ENCODE data around the gene RSPH10B2.
"Not testable (repeated sequence)": the region's sequence is repeated elsewhere in the genome, so short reads cannot be mapped to it uniquely, and the experiment has no call there.

The RSPH10B2 gene

GRCh38 chr7:6749335-6749734, 4.6 kb upstream of the RSPH10B2 start:
- H3K4me3 ChIP-seq (ENCODE audit: low read depth, low read length); CTCF ChIA-PET; DNase-seq (ENCODE audit: low read depth, low spot score); POLR2A ChIA-PET: not testable (repeated sequence)

DNA sequence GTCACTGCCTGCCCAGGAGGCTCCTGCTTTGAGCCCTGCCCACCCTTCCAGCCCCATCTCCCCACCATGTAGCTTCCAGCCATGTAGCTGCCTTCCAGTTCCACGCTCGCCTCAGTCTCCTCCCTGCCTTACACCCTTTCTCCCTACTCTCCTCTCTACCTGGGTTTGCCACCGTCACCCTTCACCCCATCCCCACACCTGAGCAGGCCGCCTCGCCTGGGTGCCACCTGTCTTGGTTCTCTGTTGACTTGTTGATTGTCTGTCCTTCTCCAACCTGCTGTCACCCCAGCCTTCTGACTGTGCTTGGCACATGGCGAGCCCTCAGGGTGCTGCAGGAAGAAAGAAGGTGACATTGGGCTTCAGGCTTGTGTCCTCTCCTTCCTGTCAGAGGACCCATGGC, 3.7 kb upstream of the RSPH10B2 start:
- H3K4me3 ChIP-seq (ENCODE audit: low read depth, low read length); POLR2A ChIA-PET; DNase-seq (ENCODE audit: low read depth, low spot score); CTCF ChIA-PET: not testable (repeated sequence)

GRCh38 chr7:6761186-6761585, 7.3 kb downstream of the RSPH10B2 start:
- CTCF ChIA-PET; POLR2A ChIA-PET; H3K4me3 ChIP-seq (ENCODE audit: low read depth, low read length); DNase-seq (ENCODE audit: low read depth, low spot score): not testable (repeated sequence)

- H3K4me3 ChIP-seq (ENCODE audit: low read depth, low read length); CTCF ChIA-PET; POLR2A ChIA-PET; DNase-seq (ENCODE audit: low read depth, low spot score): not testable (repeated sequence)
Observed at GRCh38 chr7:6781581-6781980, 27.7 kb downstream of the RSPH10B2 start.

DNA sequence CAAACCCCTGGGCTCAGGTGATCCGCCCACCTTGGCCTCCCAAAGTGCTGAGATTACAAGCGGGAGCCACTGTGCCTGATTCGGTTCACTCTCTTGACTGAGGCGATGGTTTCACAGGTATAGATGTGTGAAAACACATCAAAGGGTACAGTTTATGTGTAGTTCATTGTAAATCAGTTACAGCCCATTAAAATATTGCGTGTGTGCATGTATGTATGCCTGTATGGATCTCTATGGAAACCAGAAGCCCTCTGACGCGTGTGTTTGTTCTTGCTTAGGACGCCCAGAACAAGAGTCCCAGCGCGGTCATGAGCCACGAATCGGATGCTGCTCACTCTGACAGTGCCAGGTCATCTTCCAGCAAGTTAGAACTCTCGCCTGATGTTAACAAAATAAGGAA, 35.5 kb downstream of the RSPH10B2 start:
- CTCF ChIA-PET; POLR2A ChIA-PET; H3K4me3 ChIP-seq (ENCODE audit: low read depth, low read length); DNase-seq (ENCODE audit: low read depth, low spot score): not testable (repeated sequence)

DNA sequence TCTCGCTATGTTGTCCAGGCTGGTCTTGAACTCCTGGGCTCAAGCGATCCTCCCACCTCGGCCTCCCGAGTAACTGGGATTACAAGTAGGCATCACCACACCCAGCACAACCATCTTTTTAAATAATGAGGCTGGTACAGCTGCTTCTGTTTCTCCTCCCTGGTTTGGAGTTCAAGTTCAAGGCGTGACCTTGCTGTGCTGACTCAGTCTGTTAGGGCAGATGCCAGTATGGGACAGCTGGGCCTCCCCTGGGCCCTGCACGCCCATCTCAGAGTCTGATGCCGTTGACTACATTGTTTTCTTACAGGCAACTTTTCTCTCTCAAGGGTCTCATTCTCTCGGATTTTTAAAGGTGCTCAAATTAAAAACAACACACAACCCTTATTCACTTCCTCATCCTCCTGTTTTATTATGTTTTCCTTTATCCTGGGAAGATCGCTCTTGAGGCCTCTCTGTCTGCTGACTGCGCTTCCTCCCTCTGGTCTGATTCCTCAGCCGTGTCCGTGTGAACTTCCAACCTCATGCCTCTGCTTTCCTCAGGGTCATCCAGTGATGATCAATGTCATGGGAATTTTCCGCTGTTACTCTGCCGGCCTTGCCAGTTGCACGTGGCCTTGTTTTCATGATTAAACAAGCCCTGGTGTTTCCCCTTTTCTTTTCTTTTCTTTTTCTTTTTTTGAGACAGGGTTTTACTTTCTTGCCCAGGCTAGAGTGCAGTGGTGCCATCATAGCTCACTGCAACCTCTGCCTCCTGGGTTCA, 38.4 kb downstream of the RSPH10B2 start:
- DNase-seq (ENCODE audit: low read depth, low spot score); POLR2A ChIA-PET; CTCF ChIA-PET: not testable (repeated sequence)

DNA sequence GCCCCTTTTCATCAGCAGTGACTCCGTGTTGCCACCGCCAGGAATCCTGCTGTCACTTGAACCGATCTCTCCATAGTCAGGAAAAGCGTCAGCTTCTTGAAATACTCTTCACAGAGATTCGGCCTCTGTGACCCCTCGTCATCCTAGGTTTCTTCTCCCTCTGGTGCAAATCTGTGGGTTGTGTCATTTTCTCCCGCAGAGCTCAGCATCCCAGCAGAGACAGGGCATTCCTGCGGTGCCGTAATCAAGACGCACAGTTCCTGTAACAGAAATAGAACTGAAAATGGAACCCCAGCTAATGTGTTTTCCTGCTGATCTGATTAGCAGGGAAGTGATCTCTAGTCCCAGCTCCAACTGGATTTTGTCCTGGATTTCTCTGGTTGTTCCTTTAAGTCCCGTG, 40.4 kb downstream of the RSPH10B2 start:
- H3K4me3 ChIP-seq (ENCODE audit: low read depth, low read length); CTCF ChIA-PET; POLR2A ChIA-PET: not testable (repeated sequence)

More for the DNA sequence above, 38.4 kb downstream of the RSPH10B2 start:
- not testable (repeated sequence) for H3K4me3 ChIP-seq (ENCODE audit: low read depth, low read length)

GRCh38 chr7:6797218-6797617, 43.3 kb downstream of the RSPH10B2 start:
- CTCF ChIA-PET; POLR2A ChIA-PET; H3K4me3 ChIP-seq (ENCODE audit: low read depth, low read length); DNase-seq (ENCODE audit: low read depth, low spot score): not testable (repeated sequence)

More for the DNA sequence above, 40.4 kb downstream of the RSPH10B2 start:
- not testable (repeated sequence) for DNase-seq (ENCODE audit: low read depth, low spot score)

DNA sequence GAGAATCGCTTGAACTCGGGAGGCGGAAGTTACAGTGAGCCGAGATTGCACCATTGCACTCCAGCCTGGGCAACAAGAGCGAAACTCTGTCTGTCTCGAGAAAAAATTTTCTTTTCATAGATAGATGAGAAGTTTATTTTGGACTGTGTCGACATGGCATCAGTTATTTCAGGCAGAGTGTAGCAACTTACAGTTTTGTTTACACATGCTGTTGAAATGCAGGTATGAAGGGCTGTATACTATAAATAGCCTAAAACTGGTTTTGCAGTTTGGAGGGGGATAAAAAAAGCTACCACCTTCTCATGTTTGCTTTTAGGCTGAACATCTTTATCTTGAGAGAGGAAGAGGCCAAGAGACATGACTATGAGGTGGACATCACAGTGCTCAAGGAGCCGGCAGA, 44.1 kb downstream of the RSPH10B2 start:
- POLR2A ChIA-PET; CTCF ChIA-PET; H3K4me3 ChIP-seq (ENCODE audit: low read depth, low read length); DNase-seq (ENCODE audit: low read depth, low spot score): not testable (repeated sequence)

DNA sequence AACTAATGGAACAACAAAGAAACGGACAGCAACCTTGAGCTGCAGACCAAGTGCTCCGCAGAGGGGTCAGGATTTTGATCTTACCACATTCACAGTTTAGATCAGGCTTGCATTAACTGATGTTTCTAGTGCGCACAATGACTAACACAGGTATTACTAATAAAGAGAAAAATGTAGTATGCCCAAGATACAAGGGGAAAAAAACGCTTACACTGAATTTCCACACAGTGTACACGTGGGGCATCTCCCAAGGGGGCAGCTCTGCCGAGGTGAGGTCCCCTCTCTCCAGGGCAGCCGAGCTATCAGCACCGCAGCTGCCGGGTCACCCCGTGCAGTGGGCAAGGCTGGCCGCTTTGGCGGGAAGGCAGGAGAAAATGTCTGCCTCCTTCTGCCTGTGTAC, 46.0 kb downstream of the RSPH10B2 start:
- CTCF ChIA-PET = not testable (repeated sequence)

DNA sequence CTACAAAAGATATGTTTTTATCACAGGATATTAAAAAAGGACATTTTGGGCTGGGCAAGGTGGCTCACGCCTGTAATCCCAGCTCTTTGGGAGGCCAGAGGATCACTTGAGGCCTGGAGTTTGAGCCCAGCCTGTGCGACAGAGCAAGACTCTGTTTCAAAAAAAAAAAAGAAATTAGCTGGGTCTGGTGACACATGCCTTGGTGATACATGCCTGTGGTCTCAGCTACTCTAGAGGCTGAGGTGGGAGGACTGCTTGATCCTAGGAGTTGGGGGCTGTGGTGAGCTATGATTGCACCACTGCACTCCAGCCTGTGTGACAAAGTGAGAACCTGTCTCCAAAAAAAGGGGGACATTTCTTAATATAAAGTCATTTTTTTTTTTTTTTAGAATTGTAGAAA, 46.4 kb downstream of the RSPH10B2 start:
- POLR2A ChIA-PET; DNase-seq (ENCODE audit: low read depth, low spot score); CTCF ChIA-PET; H3K4me3 ChIP-seq (ENCODE audit: low read depth, low read length): not testable (repeated sequence)

More for the DNA sequence above, 46.0 kb downstream of the RSPH10B2 start:
- DNase-seq (ENCODE audit: low read depth, low spot score); H3K4me3 ChIP-seq (ENCODE audit: low read depth, low read length); POLR2A ChIA-PET: not testable (repeated sequence)

GRCh38 chr7:6807393-6807918, 53.6 kb downstream of the RSPH10B2 start:
- CTCF ChIA-PET; DNase-seq (ENCODE audit: low read depth, low spot score); POLR2A ChIA-PET: not testable (repeated sequence)

GRCh38 chr7:6807959-6808358, 54.1 kb downstream of the RSPH10B2 start:
- DNase-seq (ENCODE audit: low read depth, low spot score); CTCF ChIA-PET; POLR2A ChIA-PET; H3K4me3 ChIP-seq (ENCODE audit: low read depth, low read length): not testable (repeated sequence)

More at GRCh38 chr7:6807393-6807918, 53.6 kb downstream of the RSPH10B2 start:
- H3K4me3 ChIP-seq (ENCODE audit: low read depth, low read length) = not testable (repeated sequence)

DNA sequence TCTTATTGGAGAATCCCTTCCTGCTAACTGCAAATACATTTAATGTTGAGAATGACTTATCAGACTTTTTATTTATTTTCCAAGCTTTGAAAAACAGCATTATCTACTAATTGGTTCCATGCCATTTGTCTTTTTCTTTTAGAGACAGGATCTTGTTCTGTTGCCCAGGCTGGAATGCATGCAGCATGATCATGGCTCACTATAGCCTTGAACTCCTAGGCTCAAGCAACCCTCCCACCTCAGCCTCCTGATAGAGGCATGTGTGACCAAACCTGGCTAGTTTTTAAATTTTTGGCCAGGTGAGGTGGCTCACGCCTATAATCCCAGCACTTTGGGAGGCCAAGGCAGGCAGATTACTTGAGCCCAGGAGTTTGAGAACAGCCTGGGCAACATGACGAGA, 59.1 kb downstream of the RSPH10B2 start:
- H3K4me3 ChIP-seq (ENCODE audit: low read depth, low read length); DNase-seq (ENCODE audit: low read depth, low spot score); CTCF ChIA-PET; POLR2A ChIA-PET: not testable (repeated sequence)

GRCh38 chr7:6815470-6815869, 61.6 kb downstream of the RSPH10B2 start:
- H3K4me3 ChIP-seq (ENCODE audit: low read depth, low read length); CTCF ChIA-PET; POLR2A ChIA-PET; DNase-seq (ENCODE audit: low read depth, low spot score): not testable (repeated sequence)

DNA sequence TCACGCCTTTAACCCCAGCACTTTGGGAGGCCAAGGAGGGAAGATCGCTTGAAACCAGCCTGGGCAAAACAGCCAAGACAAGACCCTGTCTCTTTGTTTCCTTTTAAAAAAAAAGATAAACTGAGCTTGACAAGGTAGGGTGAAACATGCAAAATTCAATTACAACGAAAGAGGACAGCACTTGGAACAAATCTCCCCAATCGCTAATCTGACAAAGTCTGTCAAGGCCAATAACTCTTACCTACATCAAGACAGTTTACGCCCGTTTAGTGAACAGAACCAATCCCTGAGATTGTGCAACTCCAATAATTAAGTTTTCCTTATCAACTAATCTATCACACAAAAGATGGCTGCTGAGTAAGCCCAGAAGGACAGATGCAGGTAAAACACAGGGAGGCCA, 67.7 kb downstream of the RSPH10B2 start:
- DNase-seq (ENCODE audit: low read depth, low spot score); CTCF ChIA-PET; POLR2A ChIA-PET; H3K4me3 ChIP-seq (ENCODE audit: low read depth, low read length): not testable (repeated sequence)

DNA sequence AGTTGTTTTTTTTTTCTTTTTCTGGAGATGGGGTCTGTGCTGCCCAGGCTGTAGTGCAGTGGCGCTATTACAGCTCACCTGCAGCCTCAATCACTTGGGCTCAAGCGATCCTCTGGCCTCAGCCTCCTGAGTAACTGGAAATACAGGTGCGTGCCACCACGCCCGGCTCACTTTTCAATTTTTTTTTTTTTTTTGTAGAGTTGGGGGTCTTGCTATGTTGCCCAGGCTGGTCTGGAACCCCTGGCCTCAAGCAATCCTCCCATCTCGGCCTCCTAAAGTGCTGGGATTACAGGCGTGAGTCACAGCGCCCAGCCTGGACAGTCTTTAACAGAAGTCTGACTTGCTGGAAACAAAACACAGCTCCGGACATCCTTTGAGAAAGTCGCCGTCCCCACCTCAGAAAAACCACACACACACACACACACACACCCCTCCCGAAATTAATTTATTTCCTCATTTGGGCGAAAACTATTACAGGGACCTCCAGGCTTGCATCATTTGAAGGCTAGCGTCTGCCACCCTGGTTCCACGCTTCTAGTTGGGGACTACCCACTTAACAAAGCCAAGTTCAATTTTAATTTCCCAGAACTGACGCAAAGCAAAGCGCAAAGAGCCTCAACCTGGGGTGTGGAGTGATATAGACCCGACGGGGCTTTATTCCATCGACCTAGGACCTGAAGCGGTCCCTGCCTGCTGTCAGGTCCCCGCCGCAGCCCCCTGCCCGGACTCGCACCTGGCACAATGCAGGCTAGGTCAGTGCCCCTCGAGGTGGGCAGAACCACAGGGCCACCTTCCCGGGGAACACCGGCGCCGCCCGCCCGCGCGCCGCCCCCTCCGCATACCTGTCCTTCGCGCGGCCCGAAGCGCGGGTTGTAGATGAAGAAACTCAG, 71.6 kb downstream of the RSPH10B2 start:
- CTCF ChIA-PET; DNase-seq (ENCODE audit: low read depth, low spot score): not testable (repeated sequence)

More for the DNA sequence above, 71.6 kb downstream of the RSPH10B2 start:
- peak overlapping the region; percentile 45 for H3K4me3 ChIP-seq (ENCODE audit: low read depth, low read length)
- POLR2A ChIA-PET = not testable (repeated sequence)

Data from AG04449 (cell line).